Activated naive CD4-positive, alpha-beta T cell (primary cell): ENCODE measurements around the gene MGAT3.
"Not testable (repeated sequence)": the region's sequence is repeated elsewhere in the genome, so short reads cannot be mapped to it uniquely, and the experiment has no call there.

Source experiments
- DNase-seq, 4 experiments: peaks; one replicate each; lab custom pipeline; 2025; lab: John Stamatoyannopoulos, UW

The MGAT3 gene, protein sequence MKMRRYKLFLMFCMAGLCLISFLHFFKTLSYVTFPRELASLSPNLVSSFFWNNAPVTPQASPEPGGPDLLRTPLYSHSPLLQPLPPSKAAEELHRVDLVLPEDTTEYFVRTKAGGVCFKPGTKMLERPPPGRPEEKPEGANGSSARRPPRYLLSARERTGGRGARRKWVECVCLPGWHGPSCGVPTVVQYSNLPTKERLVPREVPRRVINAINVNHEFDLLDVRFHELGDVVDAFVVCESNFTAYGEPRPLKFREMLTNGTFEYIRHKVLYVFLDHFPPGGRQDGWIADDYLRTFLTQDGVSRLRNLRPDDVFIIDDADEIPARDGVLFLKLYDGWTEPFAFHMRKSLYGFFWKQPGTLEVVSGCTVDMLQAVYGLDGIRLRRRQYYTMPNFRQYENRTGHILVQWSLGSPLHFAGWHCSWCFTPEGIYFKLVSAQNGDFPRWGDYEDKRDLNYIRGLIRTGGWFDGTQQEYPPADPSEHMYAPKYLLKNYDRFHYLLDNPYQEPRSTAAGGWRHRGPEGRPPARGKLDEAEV

DNA sequence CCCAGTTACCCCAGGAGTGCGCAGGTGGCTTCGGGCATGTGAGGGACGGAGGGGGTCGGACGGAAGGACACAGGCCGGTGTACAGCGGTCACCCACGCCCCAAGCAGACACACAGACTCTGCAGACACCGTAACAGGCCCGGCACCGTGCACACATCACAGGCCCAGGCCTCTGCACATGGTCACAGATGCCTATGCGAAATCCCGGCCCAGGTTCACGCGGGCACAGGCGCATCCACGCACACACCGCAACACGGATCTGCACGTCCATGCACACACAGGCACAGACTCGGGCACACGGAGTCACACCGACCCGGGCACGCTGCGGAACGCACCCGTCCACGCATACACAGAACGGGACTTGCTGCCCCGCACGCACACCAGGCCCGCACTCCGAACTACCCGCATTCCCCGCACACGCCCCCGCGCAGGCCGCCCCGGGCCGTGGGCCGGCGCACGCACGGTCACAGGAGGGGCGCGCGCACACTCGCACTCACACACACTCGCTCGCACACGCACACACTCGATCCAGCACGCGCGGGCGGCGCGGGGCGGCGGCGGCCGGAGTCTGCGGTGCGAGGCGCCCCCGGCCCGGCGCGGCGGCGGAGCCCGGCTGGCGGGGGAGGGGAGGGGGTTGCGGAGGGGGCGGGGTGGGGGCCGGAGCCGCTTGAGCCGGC lies at the start of gene MGAT3:
Gene MGAT3 (plus strand): TSS at position 491 of the 676 bp plus-strand sequence. CDS start 30,336 bp downstream, outside the sequence.
- DNase-seq, result no peak

DNA sequence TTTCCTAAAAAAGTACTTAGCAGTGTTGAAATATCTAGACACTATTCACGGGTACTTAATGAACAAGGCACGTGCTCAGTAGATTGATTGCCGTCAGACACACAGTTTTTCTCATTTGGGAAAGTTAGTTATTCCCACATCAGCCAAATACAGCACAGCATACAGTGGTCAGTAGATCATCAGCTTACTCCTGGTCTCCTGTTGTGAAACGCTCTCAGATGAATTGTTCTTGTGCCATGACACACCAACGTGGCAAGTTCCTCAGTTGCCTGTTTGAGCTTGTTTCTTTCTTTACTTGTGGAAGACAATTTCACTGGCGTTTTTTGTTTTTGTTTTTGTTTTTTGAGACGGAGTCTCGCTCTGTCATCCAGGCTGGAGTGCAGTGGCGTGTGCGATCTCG lies 48.6 kb upstream of the MGAT3 start:
- no peak for DNase-seq

DNA sequence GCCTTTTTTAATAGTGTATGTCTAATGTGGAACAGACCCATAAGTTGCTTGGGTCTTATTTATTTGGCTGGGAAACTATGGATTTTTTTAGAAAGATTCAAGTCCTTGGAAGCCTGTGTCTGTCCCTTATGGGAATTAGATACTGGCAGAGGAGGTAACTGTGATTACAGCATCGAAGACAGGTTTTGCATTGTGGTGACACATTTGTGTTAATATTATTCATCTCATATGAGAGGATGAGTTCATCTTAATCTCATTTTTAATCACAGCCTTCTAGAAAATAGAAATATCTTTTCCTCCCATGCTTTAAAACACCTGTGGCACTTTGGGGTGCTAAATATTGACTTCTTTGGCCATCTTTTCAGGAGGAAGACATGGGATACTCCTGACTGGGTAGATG lies 48.0 kb upstream of the MGAT3 start:
- no peak for DNase-seq

DNA sequence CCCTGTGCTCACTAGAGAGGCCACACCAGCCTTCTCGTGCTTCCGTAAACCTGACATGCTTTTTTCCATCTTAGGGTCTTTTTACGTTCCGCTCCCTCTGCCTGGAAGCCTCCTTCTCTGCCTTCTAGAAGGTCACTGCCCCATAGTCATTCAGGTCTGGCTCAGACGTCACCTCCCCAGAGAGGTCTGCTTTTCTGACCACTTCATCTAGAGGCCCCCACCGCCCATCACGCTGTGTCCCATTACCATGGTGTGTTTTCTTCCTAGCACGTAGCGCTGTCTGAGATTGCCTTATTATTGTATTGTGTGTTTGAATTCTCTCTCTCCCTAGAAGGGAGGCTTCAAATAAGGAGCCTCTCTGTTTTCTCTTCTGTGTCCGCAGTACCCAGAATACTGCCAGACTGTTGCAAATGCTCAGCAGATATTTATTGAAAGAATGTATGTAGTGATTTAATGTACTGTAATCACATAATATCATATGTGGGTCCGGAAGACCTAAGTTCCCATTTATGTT lies 47.2 kb upstream of the MGAT3 start:
- DNase-seq, result no peak

DNA sequence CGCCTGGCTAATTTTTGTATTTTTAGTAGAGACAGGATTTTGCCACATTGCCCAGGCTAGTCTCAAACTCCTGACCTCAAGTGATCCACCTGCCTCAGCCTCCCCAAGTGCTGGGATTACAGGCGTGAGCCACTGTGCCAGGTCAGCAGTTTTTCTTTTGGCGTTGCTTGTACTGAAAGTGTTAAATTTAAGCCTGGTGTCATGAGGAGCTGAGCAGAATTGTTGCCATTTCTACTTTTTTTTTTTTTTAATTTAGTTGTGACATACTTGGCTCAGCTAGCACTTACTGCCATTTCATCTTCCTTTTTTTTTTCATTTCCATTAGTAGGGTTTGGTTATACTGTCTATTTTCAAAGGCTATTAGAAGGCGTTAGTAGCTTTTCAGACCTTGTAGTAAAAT lies 46.5 kb upstream of the MGAT3 start:
- DNase-seq, result no peak

DNA sequence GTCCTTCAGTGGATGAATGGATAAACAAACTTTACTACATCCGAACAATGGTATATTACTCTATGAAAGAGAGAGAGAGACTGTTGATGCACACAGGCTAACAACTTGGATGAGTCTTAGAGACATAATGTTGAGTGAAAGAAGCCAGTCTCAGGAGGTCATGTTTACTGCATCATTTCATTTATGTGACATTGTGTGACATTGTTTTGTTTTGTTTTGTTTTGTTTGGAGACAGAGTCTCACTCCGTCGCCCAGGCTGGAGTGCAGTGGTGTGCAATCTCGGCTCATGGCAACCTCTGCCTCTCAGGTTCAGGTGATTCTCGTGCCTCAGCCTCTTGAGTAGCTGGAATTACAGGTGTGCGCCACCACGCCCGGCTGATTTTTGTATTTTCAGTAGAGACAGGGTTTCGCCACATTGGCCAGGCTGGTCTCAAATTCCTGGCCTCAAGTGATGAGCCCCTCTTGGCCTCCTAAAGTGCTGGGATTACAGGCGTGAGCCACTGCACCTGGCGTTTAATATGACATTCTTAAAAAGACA lies 44.9 kb upstream of the MGAT3 start:
- DNase-seq, result not testable (repeated sequence)

DNA sequence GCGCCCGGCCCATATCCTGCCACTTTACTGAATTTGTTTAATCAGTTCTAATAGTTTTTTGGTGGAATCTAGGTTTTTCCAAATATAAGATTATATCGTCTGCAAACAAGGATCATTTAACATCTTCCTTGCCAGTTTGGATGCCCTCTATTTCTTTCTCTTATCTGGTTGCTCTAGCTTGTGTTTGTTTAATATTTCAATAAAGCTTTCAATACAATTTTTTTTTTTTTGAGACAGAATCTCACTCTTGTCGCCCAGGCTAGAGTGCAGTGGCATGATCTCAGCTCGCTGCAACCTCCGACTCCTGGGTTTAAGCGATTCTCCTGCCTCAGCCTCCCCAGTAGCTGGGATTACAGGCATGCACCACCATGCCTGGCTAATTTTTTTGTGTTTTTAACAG lies 43.6 kb upstream of the MGAT3 start:
- DNase-seq, result not testable (repeated sequence)

DNA sequence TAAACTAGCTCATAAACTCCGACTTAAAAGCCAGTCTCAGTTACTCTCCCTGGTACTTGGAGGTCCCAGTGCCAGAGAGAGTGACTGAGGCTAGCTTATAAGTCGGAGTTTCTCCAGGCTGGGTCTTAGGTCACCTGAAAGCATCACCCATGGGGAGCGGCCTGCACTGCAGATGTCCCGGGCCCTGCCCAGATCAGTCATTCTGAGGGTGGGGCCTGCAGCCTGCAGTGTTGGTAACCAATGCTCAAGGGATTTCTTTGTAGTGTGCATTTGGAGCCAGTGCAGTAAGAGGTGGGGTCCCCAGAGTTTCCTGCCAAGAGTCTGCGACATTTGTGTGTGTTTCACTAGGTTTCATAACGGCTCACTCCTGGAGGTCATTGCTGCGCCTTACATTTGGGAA lies 42.4 kb upstream of the MGAT3 start:
- no peak for DNase-seq

DNA sequence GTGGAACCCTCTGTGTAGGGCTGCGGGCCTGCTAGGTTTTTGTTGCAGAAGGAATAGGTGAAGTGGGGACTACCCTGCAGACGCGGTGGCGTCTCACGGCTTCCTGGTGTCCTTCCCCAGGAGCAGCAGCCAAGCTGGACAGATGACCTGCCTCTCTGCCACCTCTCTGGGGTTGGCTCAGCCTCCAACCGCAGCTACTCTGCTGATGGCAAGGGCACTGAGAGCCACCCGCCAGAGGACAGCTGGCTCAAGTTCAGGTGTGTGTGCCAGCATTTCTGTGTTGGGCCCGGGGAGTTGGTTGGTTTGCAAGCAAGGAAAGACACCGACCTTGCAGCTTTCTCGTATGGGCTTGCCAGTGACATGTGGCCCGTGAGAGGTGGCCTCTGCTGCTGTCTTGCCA lies 41.9 kb upstream of the MGAT3 start:
- DNase-seq, result no peak

DNA sequence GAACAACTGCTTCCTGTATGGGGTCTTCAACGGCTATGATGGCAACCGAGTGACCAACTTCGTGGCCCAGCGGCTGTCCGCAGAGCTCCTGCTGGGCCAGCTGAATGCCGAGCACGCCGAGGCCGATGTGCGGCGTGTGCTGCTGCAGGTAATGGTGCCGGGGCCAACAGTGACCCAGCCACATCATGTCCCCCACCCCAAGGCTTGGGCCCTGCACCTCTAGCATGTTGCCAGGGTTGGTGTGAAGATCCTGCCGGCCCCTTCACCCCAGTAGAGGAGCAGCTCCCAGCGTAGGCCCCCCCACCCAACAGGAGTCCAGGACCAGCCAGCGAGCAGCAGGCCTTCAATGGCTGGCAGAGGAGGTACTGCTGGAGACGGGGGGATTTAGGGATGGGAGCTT lies 41.3 kb upstream of the MGAT3 start:
- no peak for DNase-seq

DNA sequence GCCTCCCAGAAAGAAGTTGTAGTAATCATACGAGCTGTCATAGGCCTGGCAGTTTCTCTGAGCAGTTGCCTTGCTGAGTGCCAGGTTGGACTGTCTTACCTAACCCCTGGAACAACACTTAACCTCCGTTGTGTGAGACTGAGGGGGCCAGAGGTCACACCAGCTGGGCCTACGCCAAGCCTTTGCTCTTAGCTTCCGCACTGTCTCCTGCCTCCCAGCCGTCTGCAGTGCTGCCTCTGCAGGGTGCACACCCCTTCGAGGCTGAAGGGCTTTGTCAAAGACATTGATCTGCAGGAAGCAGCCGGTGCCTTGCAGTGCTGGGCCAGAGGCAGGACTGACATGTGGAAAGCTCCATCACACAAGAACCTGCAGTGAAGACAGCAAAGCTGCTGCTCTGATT lies 40.5 kb upstream of the MGAT3 start:
- peak in 1 of 4 experiments; percentile 36 for DNase-seq

DNA sequence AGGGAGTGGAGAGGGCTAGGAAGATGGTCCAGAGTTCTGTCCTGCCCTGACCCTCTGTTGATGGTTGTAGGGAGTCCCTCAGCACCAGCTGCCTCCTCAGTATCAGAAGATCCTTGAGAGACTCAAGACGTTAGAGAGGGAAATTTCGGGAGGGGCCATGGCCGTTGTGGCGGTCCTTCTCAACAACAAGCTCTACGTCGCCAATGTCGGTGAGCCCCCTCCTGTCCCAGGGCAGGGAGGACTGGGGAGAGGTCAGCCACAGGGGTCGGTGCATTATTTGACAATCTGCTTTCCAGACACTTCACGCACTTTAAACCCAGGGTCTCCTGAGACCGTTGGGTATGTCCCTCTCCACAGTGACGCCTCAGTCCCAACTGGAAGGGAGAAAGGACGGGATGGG lies 39.2 kb upstream of the MGAT3 start:
- no peak for DNase-seq

DNA sequence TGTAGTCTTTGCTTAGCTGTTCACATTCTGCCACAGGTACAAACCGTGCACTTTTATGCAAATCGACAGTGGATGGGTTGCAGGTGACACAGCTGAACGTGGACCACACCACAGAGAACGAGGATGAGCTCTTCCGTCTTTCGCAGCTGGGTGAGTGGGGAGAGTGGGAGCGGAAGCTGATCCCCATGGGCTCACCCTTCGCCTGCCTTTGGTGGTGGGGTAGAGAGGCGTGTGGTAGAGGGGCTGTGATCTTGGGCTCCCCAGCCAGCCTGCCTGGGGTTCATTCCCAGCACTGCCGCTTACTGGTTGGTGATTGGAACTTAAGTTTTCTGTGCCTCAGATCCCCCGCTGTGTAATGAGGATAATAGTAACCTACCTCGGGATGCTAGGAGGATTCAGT lies 38.1 kb upstream of the MGAT3 start:
- DNase-seq, result no peak

DNA sequence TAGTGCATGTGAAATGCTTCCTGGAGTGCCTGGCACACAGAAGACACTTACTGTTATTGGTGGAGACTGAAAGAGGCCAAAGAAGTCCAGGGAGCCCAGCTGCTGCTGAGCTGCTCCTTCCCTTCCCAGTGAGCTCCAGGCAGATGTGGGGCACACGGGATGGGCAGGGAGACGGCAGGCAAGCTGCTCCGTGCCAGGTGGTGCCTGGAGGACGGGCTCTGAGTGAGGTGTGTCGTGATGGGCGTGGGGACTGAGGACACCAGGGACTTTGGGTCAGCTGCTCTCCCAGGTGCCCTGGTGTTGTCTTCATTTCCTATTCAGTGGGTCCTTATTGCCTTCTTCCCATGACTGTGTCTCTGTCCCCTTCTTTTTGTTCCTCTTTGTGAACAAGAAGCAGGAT lies 37.7 kb upstream of the MGAT3 start:
- DNase-seq, result no peak

DNA sequence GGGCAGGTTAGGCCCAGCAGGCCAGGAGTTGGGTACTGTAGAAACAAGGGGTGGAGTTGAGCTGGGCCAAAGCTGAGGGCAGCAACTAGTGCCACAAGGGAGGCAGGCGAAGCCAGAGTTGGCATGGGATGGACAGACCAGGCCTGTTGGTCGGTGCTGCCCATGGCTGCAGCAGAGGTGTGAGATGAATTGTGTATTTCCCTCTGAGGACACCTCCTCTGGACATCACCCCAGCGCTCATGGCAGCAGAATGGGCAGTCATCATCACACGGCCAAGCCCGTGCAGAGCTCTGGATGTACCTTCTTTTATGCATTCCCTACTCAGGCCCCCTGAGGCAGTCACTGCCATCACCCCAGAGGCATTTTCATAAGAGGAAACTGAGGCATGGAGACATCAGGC lies 36.9 kb upstream of the MGAT3 start:
- DNase-seq, result no peak

DNA sequence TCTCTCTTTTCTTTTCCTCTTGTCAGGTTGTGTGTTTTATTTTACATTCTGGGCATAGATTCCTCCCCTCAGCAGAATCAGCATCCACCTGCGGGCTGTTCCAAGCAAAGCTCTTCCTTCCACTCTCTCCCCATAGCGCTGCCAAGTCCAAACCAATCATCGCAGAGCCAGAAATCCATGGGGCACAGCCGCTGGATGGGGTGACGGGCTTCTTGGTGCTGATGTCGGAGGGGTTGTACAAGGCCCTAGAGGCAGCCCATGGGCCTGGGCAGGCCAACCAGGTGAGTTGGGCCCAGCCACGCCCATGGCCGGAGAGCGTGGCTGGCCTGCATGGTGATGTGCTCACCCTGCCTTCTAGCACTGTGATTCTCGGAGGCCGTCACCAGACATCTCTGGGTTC lies 35.1 kb upstream of the MGAT3 start:
- DNase-seq, result no peak

DNA sequence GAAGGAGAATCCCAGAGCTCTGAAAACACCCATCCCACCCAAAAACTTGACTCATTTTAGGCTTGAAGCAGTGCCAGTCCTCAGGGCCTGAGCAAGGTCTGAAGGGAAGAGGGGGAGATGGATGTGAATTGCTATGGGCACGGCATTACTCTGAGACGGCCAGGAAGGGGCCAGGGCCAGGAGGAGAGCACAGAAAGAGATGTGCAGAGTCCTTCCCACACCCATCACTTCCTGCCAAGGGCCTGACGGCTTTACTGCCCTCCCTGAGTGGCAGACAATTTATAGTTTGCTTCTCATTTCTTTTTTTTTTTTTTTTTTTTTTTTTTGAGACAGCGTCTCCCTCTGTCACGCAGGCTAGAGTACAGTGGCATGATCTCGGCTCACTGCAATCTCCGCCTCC lies 34.7 kb upstream of the MGAT3 start:
- DNase-seq, result no peak

DNA sequence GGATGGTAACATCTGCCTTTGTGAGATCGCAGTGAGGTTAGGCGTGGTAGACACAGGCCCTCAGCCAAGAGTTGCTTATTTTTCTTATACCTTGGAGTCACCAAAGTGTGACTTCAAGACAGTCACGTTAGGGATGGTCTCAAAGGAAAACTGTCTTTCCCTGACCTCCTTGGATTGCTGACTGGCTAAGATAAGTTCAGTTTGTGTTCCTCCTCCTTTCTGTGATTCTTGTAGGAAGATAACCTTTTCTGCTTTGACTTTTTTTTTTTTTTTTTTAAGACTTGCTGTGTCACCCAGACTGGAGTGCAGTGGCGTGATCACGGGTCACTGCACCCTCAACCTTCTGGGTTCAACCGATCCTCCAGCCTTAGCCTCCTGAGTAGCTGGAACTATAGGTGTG lies 34.1 kb upstream of the MGAT3 start:
- DNase-seq, result no peak

DNA sequence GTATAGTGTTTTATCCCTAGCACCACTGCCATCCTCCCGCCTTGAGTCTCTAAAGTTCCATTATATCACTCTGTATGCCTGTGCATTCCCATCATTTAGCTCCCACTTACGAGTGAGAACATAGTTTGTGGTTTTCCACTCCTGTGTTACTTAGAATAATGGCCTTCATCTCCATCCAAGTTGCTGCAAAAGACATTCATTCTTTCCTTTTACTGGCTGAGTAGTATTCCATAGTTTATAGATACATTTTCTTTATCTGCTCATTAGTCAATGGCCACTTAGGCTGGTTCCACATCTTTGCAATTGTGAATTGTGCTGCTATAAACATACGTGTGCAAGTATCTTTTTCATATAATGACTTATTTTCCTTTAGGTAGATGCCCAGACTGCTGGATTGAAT lies 32.8 kb upstream of the MGAT3 start:
- no peak for DNase-seq

DNA sequence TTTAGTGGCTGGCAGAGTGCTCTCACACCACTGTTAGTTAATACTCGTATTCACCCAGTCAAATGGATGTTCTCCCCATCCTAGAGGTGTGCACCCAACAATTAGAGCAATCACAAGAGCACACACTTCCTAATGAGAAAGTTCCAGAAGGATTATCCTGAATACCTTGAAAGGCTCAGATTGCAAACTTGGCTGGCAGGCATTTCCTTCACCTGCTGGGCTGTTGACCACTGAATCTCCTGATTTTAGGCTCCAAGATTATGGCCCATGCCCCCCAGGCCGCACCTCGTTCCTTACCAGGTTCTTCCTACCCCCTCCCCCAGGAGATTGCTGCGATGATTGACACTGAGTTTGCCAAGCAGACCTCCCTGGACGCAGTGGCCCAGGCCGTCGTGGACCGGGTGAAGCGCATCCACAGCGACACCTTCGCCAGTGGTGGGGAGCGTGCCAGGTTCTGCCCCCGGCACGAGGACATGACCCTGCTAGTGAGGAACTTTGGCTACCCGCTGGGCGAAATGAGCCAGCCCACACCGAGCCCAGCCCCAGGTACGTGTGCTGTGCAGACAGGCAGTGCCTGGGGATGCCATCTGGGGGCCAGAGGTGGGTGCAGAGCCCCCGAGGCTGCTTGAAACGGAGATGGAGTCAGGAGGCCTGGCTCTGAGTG lies 30.3 kb upstream of the MGAT3 start:
- DNase-seq, result no peak

DNA sequence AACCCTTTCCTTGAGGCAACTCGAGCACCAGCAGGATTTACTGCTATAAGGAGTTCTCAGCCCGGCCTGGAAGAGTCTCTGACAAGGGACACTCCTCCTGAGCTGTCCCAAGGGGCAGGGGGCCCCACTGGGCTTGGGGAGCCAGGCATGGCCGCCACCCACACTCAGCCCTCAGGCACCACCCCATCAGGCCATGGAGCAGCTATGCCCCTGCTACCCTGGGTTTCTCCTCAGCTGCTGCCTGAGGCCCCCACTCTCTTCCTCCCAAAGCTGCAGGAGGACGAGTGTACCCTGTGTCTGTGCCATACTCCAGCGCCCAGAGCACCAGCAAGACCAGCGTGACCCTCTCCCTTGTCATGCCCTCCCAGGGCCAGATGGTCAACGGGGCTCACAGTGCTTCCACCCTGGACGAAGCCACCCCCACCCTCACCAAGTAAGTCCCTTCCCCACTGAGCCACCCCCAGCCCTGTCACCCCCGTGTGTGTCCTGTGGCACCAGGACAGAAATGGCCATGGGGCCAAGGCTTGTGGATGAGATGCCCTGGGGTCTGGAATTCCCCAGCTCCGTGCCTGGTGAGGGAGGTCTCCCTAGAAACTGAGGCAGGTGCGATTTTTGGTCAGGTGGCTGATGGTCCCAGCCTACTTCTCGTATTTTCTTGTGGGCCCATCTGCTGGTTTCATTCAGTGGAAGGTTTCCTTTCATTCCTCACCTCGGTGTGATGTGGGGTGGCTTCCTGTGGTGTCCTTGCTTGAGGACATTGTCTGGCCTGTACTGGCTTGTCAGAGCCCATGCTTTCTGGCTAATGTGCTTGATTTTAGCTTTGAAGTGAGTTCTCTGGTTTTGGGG lies 28.8 kb upstream of the MGAT3 start:
- no peak for DNase-seq
